Head of caudate nucleus (tissue), 42 donors: ENCODE measurements around the gene RPUSD1.
A peak's percentile ranks its signal among the peaks of the same experiment; 100 is the strongest.
"Not testable (repeated sequence)": the region's sequence is repeated elsewhere in the genome, so short reads cannot be mapped to it uniquely, and the experiment has no call there.

Experiments used
- DNase-seq, 42 donors: peaks; one replicate each; pipeline versions ENCODE4 v3.0.0 to v3.0.0-alpha.2; 2020 to 2021; ENCODE audit warnings: mixed read lengths in 7 of 42
- intact Hi-C: fragments of 100-400 bp; cut with DNase I; formaldehyde crosslinking; loops from one replicate; pipeline ENCODE4 v1.15.0; 2022

Gene RPUSD1

GRCh38 chr16:761625-762513 is 26.3 kb downstream of the RPUSD1 start:
- no peak for DNase-seq
- intact Hi-C loops, result no loop called here

DNA sequence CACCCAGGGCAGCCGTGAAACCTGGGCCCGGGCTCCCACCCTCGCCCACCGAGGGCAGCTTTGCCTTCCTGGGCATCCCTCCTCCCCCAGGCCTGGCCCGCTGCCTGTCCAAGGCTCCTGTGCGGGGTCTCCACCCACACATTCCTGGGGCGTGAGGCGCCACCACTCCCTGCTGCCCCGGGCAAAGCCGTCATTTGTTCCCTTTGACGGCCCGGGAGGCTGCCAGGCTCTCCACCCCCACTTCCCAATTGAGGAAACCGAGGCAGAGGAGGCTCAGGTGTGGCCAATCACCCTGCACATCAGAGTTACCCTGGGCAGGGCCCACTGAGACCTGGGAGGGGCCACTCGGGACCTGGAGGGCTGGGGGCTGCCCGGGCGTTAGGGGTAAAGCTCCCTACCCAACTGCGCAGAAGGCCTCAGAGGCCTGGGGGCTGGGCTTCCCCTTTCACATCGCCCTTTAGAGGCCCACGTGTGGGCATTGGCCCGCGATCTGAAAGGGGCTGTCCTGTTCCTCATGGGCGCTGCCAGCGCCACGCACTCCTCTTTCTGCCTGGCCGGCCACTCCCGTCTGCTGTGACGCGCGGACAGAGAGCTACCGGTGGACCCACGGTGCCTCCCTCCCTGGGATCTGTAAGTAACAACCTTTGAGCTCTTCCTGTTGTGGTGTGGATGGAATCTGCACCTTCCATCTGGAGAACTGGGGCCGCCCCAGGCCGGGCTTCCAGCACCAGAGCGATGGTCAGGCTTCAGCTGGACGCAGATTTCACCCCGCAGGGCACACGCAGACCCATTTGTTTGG is 27.4 kb downstream of the RPUSD1 start, which contains the start of gene MSLN:
MSLN (plus strand) TSS at position 190 of the 799 bp plus-strand sequence. CDS start 1,947 bp downstream, outside the sequence.
- intact Hi-C loops, result no loop called here
- no peak for DNase-seq

GRCh38 chr16:760065-760464 is 28.1 kb downstream of the RPUSD1 start:
- no peak for DNase-seq
- intact Hi-C loops, result no loop called here

GRCh38 chr16:759110-759910 is 28.9 kb downstream of the RPUSD1 start:
- DNase-seq, result no peak
- intact Hi-C loops, result no loop called here

GRCh38 chr16:756428-756827 is 31.8 kb downstream of the RPUSD1 start:
- no peak for DNase-seq
- intact Hi-C loops, result no loop called here

- no peak for DNase-seq
- intact Hi-C loops, result no loop called here
Measured at GRCh38 chr16:754656-755055, 33.5 kb downstream of the RPUSD1 start.

DNA sequence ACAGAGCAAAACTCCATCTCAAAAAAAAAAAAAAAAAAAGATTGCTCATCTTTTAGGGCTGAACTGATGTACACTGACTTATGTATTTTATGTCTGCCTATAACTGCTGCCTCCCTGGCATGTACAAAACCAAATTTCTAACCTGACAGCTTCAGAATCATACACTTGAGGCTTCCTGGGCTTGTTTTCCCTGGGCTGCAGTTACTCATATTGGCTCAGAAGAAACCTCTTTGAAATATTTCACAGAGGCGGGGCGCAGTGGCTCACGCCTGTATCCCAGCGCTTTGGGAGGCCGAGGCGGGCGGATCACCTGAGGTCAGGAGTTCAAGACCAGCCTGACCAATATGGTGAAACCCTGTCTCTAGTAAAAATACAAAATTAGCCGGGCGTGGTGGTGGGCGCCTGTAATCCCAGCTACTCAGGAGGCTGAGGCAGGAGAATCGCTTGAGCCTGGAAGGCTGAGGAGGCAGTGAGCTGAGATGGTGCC is 34.0 kb downstream of the RPUSD1 start:
- DNase-seq, intact Hi-C loops: not testable (repeated sequence)

GRCh38 chr16:752007-752312 is 36.2 kb downstream of the RPUSD1 start:
- intact Hi-C loops, result no loop called here
- DNase-seq, result no peak

GRCh38 chr16:751152-752006 is 36.8 kb downstream of the RPUSD1 start:
- DNase-seq, result peak in 5 of 42 donors; percentile 12 to 41 (median 33)
- intact Hi-C loops, result no loop called here

DNA sequence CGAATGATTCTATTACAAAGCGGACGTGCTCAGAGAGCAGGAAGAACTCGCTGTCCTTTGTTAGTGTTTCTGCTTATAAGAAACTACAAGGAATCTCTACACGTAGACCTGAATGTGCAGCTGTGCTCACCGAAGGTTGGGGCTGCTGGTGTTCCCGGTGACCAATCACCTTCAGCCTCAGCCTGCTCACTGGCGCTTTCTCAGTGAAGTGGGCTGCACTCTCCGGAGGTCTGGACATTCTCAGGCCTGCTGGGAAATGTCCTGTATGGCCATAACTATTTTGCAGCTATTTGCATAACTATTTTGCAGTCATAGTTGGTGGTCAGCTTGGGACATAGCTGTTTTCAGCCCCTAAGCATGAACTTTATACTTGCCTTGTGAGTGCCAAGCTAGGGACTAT is 37.7 kb downstream of the RPUSD1 start:
- no peak for DNase-seq

DNA sequence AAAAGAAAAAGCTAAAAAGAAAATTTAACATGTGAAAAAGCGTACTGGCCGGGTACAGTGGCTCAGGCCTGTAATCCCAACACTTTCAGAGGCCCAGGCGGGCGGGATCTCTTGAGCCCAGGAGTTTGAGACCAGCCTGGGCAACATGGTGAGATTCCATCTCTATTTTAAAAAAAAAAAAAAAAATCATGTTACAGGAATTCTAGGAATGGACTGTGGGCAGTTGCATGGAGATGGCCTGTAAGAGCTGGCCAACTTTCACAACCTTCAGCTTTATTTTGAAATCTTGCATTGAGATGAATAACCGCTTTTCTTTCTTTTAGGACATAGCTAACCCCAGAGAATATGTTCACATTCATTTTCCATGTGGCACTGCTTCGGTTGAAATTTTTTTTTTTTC is 39.2 kb downstream of the RPUSD1 start:
- no peak for DNase-seq
- intact Hi-C loops, result no loop called here

More for the DNA sequence above, 37.7 kb downstream of the RPUSD1 start:
- intact Hi-C loops, result no loop called here

DNA sequence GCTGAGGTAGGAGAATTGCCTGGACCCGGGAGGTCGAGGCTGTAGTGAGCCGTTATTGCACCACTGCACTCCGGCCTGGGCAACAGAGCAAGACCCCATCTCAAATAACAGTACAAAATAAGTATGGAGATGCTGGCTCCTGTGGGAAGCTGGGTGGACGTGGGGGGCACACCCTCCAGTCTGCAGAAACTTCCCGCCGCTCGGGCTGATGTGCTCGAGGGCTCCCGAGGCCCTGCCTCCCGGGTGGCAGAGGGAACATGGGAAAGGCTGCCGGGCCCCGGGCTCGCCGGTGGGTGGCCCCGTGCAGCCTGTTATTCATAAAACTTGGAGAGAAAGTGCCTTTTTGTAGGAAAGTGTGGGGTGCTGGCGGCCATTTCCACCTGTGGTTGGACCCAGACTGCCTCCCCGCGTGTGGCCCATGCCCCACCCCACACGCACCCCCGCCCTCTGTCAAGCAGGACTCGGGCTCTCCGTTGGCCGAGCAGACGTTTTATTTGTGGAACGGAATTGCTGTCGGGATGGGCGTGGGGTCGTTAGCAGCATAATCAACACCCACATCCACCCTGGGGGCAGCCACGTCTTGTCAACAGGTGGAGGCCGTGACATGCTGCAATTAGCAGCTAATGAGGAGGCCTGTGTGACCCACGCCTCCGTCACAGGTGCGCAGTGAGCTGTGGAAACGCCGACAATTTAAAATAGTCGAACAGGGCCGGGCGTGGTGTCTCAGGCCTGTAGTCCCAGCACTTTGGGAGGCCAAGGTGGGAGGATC is 40.0 kb downstream of the RPUSD1 start:
- no peak for DNase-seq
- intact Hi-C loops, result no loop called here

- DNase-seq, result no peak
- intact Hi-C loops, result no loop called here
Measured at GRCh38 chr16:746637-747036, 41.5 kb downstream of the RPUSD1 start.

GRCh38 chr16:745739-746138 is 42.4 kb downstream of the RPUSD1 start:
- intact Hi-C loops, result no loop called here
- no peak for DNase-seq

DNA sequence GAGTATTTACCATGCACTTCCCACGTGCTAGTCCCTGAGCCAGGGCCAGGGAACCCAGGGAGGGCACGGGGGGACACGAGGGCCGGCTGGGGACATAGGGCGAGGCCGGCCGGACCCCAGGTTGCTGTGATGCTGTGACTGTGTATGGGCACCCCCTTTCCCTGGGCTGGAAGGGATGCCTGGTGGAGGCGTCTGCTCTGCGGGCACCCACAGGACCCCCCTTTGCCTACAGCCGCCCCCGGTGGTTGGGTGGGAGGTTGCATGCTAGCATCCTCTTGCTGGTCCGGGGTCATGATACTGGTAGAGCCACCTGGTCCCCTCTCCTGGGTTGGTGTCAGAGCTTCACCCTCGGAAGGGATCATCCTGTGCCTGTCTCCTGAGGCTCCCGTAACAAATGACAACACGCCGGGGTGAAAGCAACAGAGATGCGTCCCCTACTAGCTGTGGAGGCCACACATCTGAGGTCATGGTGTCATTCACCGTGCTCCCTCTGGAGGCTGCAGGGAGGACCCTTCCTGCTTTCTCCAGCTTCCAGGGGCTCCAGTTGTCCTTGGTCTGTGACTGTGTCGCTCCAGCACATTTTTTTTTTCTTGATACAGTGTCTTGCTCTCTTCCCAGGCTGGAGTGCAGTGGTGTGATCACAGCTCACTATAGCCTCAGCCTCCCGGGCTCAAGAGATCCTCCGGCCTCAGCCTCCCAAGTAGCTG is 44.2 kb downstream of the RPUSD1 start:
- DNase-seq, result no peak
- intact Hi-C loops, result no loop called here

DNA sequence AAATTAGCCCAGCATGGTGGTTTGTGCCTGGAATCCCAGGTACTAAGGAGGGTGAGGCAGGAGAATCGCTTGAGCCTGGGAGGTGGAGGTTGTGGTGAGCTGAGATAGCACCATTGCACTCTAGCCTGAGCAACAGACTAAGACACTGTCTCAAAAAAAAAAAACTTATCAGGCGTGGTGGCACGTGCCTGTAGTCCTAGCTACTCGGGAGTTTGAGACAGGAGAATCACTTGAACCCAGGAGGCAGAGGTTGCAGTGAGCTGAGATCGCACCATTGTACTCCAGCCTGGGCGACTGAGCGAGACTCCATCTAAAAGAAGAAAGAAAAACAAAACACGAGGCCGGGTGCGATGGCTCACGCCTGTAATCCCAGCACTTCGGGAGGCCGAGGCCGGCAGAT is 45.3 kb downstream of the RPUSD1 start:
- intact Hi-C loops, DNase-seq: not testable (repeated sequence)
